Measurements from ENCODE around the gene TOGARAM1.

Gene TOGARAM1

GRCh38 chr14:45084946-45085346 lies 123.0 kb downstream of the TOGARAM1 start:
- DNase-seq (ENCODE audit: low read depth in 2 of 2) = no peak

DNA sequence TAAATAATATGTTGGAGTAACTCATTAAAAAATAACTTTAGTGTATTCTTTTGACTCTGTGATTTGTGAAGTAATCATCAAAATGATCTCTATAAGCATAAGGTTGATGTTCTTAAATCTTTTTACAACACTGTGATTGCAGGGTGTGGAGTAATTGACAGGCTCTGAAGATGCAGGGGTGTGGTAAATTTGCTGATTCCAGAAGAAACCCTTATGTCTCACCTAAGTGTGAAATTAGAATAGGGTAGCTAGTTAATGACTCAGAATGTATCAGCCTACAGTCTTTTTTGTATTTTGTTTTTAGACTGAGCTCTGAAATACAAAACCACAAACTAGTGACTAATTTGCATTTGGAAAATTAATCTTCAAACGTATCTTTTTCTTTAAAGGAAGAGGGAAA lies 127.8 kb downstream of the TOGARAM1 start:
- peak in 1 of 2 donors; percentile 4 for DNase-seq (ENCODE audit: low read depth in 2 of 2)

DNA sequence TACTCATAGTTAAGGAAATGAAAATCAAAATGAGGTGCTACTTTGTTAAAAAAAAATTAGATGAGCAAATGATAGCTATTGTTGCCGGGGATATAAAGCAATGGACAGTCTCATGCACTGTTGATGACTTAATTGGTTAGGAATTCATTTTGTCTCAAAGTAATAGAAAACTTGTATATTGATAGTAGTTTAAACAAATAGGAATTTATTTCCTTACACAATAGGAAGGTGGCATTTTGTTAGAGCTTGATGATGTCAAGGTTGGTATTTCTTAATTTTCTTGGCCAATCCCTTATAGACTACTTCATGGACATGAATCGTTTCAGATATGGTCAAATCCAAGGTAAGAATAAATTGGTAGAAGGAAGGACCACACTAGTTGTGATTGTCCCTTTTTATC lies 129.7 kb downstream of the TOGARAM1 start:
- no peak for DNase-seq (ENCODE audit: low read depth in 2 of 2)

DNA sequence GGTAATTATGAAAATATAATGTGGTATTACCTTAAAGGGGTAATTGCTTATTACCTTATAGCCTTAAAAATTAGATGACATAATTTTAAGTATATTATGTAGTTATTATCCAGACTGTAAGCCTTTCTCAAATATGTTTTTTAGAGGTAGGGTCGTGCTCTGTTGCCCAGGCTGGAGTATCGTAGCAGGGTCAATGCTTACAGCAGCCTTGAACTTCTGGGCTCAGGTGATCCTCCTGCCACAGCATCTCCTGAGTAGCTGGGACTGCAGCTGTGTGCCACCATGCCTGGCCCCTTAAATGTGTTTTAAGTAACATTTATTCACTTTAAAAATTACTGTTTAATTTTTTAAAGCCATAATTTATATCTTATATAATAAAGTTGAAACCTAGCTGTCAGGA lies 132.3 kb downstream of the TOGARAM1 start:
- no peak for DNase-seq (ENCODE audit: low read depth in 2 of 2)

GRCh38 chr14:45095143-45095542 lies 133.2 kb downstream of the TOGARAM1 start:
- DNase-seq (ENCODE audit: low read depth in 2 of 2) = no peak

GRCh38 chr14:45096218-45096617 lies 134.2 kb downstream of the TOGARAM1 start:
- DNase-seq (ENCODE audit: low read depth in 2 of 2) = no peak

DNA sequence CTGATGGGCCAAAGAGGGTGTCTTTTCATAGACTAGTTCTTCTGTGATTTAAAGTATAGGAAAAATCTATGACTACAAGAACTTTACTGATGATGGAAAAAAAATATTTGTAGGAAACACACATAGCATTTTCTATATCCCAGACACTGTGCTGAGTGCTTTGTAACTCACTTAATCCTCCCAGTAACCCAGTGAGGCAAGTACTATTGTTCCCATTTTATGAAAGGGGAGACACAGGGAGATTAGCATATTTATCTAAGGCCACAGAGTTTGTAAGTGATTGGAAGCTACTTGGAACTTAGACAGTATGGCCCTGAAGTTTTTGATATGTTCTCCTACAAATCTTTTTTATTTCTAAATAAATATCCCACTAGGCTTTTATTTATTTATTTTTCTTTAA lies 141.8 kb downstream of the TOGARAM1 start:
- no peak for DNase-seq (ENCODE audit: low read depth in 2 of 2)

GRCh38 chr14:45104561-45104960 lies 142.6 kb downstream of the TOGARAM1 start:
- no peak for DNase-seq (ENCODE audit: low read depth in 2 of 2)

GRCh38 chr14:45112896-45113781 lies 151.1 kb downstream of the TOGARAM1 start:
- DNase-seq (ENCODE audit: low read depth in 2 of 2) = no peak

DNA sequence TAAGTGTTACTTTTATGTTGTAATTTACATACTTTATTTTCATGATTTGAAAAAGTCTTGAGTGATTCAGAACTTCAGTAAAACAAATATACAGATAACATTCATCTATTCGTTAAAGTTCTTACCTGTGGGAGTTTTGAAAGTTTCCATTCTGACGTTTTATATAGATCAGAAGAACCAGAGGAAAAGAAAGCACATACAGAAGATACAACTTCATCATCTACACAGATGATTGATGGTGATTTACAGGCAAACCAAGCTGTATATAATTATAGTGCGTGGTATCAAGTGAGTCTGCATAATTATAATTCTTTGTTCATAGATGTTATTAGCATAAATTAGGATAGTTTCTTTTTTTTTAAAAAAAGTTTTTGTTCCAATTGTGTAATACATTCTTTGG lies 152.3 kb downstream of the TOGARAM1 start:
- DNase-seq (ENCODE audit: low read depth in 2 of 2) = no peak

DNA sequence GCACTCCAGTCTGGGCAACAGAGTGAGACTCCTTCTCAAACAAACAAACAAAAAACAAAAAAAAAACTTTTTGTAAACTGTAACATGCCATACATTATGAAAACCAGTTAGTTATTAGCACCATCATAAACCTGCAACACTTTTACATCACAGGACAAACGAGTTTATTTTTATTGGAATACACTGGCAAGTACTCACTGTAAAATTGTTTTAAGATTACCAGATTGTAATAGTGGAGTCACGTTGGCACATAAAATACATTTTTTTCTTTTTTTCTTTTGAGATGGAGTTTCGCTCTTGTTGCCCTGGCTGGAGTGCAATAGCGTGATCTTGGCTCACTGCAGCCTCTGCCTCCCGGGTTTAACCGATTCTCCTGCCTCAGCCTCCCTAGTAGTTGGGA lies 156.6 kb downstream of the TOGARAM1 start:
- no peak for DNase-seq (ENCODE audit: low read depth in 2 of 2)

GRCh38 chr14:45120096-45120495 lies 158.1 kb downstream of the TOGARAM1 start:
- no peak for DNase-seq (ENCODE audit: low read depth in 2 of 2)

DNA sequence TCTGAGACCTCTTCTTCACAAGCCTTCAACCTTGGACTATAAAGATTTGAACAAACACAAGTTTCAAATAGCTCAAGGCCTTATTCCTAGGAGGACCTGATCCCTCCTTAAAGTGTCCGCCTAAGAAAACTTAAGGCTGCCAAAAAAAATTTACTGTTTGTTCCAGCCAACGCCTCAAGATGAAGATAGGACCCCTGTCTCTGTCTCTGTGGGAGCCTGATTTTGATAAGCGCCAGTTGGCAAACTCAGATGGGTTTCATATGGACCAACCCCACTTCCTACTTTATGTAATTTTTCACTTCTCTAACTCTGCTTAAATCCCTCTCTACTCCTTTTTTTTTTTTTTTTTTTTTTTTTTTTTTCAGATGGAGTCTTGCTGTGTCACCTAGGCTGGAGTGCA lies 161.3 kb downstream of the TOGARAM1 start:
- no peak for DNase-seq (ENCODE audit: low read depth in 2 of 2)
